ENCODE measurements around the gene C1QTNF2.
"Not testable (repeated sequence)": the region's sequence is repeated elsewhere in the genome, so short reads cannot be mapped to it uniquely, and the experiment has no call there.

Gene C1QTNF2

GRCh38 chr5:160342413-160342941, 27.9 kb downstream of the C1QTNF2 start:
- no peak for DNase-seq (ENCODE audit: low read depth in 3 of 3)

GRCh38 chr5:160341309-160341870, 29.0 kb downstream of the C1QTNF2 start:
- DNase-seq (ENCODE audit: low read depth in 3 of 3), result no peak

GRCh38 chr5:160340513-160340912, 29.9 kb downstream of the C1QTNF2 start:
- not testable (repeated sequence) for DNase-seq (ENCODE audit: low read depth in 3 of 3)

- no peak for DNase-seq (ENCODE audit: low read depth in 3 of 3)
Measured at GRCh38 chr5:160339406-160340130, 30.9 kb downstream of the C1QTNF2 start.

- DNase-seq (ENCODE audit: low read depth in 3 of 3), result not testable (repeated sequence)
Measured at GRCh38 chr5:160334716-160335115, 35.7 kb downstream of the C1QTNF2 start.

- no peak for DNase-seq (ENCODE audit: low read depth in 3 of 3)
Measured at GRCh38 chr5:160333721-160334120, 36.7 kb downstream of the C1QTNF2 start.

GRCh38 chr5:160330212-160330611, 40.2 kb downstream of the C1QTNF2 start:
- no peak for DNase-seq (ENCODE audit: low read depth in 3 of 3)

- DNase-seq (ENCODE audit: low read depth in 3 of 3), result no peak
Measured at GRCh38 chr5:160327818-160328217, 42.6 kb downstream of the C1QTNF2 start.

GRCh38 chr5:160326981-160327380, 43.4 kb downstream of the C1QTNF2 start:
- DNase-seq (ENCODE audit: low read depth in 3 of 3), result no peak

- no peak for DNase-seq (ENCODE audit: low read depth in 3 of 3)
Measured at GRCh38 chr5:160325716-160326115, 44.7 kb downstream of the C1QTNF2 start.

GRCh38 chr5:160324886-160325285, 45.5 kb downstream of the C1QTNF2 start:
- DNase-seq (ENCODE audit: low read depth in 3 of 3), result no peak

- DNase-seq (ENCODE audit: low read depth in 3 of 3), result no peak
Measured at GRCh38 chr5:160318409-160318808, 52.0 kb downstream of the C1QTNF2 start.

- no peak for DNase-seq (ENCODE audit: low read depth in 3 of 3)
Measured at GRCh38 chr5:160317434-160317833, 53.0 kb downstream of the C1QTNF2 start.

- no peak for DNase-seq (ENCODE audit: low read depth in 3 of 3)
Measured at GRCh38 chr5:160315968-160316367, 54.5 kb downstream of the C1QTNF2 start.

GRCh38 chr5:160312960-160313727, 57.3 kb downstream of the C1QTNF2 start:
- DNase-seq (ENCODE audit: low read depth in 3 of 3), result no peak

- peak in 1 of 3 experiments; percentile 1 for DNase-seq (ENCODE audit: low read depth in 3 of 3)
Measured at GRCh38 chr5:160312134-160312959, 58.1 kb downstream of the C1QTNF2 start, which contains the start of gene CCNJL. TSS of gene CCNJL (minus strand) at chr5:160312564. CDS start at chr5:160311923, 641 bp downstream.

- no peak for DNase-seq (ENCODE audit: low read depth in 3 of 3)
Measured at GRCh38 chr5:160311491-160312133, 58.8 kb downstream of the C1QTNF2 start.

GRCh38 chr5:160310552-160311295, 59.7 kb downstream of the C1QTNF2 start:
- DNase-seq (ENCODE audit: low read depth in 3 of 3), result no peak

GRCh38 chr5:160310140-160310539, 60.3 kb downstream of the C1QTNF2 start:
- no peak for DNase-seq (ENCODE audit: low read depth in 3 of 3)

GRCh38 chr5:160306696-160307095, 63.7 kb downstream of the C1QTNF2 start:
- no peak for DNase-seq (ENCODE audit: low read depth in 3 of 3)

All from stimulated activated CD4-positive, alpha-beta T cell treated with anti-CD3 and anti-CD28 coated beads, TNF-alpha, amount 100 ng/mL, for 24 hours (primary cell).